Tibial artery (tissue), 4 donors: ENCODE results near the gene ATRNL1.

Source experiments
- DNase-seq, 2 donors: peaks; one replicate each; pipeline ENCODE4 v3.0.0-alpha.2; 2019
- H3K27ac ChIP-seq, 2 donors: fragments of 200-600 bp; sonication (generic) in 1 of 2; 1 replicate in 1 of 2; 2 replicates in 1 of 2; pipeline ENCODE4 v1.5.1; 2018 to 2019; ENCODE audit warnings: mild to moderate bottlenecking in 1 of 2
- H3K27me3 ChIP-seq, 2 donors: fragments of 200-600 bp; sonication (generic) in 1 of 2; one replicate each; pipeline versions ENCODE4 v1.5.1 to v1.6.0; 2016 to 2019
- H3K36me3 ChIP-seq, 3 donors: fragments of 200-600 bp; sonication (generic) in 2 of 3; one replicate each; pipeline ENCODE4 v1.5.1; 2016 to 2019; ENCODE audit warnings: mild to moderate bottlenecking in 2 of 3
- H3K4me1 ChIP-seq, 4 donors: fragments of 200-600 bp; sonication (generic) in 2 of 4; 1 replicate in 3 of 4; 2 replicates in 1 of 4; pipeline ENCODE4 v1.5.1; 2016 to 2019
- H3K4me3 ChIP-seq, 2 donors: fragments of 200-600 bp; sonication (generic) in 1 of 2; 1 replicate in 1 of 2; 2 replicates in 1 of 2; pipeline ENCODE4 v1.5.1; 2018 to 2019; ENCODE audit warnings: mild to moderate bottlenecking in 2 of 2
- H3K9me3 ChIP-seq, 3 donors: fragments of 200-600 bp; sonication (generic) in 1 of 3; one replicate each; pipeline ENCODE4 v1.5.1; 2016 to 2019
- intact Hi-C: fragments of 100-400 bp; cut with DNase I; formaldehyde crosslinking; loops from one replicate; pipeline ENCODE4 v1.15.0; 2023; ENCODE audit warnings: low total_unique reads
- TF ChIP-seq, protein P1 (sequence below), 2 experiments: fragments of 200-600 bp in 1 of 2; fragments of 450-650 bp in 1 of 2; IDR thresholded peaks; one replicate each; pipeline ENCODE4 v1.5.1; 2017 to 2019; ENCODE audit warnings: antibody characterized with exemption in 2 of 2, mild to moderate bottlenecking in 1 of 2, moderate library complexity in 1 of 2

Gene ATRNL1

GRCh38 chr10:115604627-115605026 is 511.5 kb downstream of the ATRNL1 start:
- no peak overlapping the region for H3K4me3 ChIP-seq
- H3K27me3 ChIP-seq = no peaks in the 10 kb centered on the region
- no peak overlapping the region for H3K27ac ChIP-seq
- TF ChIP-seq, protein P1, sequence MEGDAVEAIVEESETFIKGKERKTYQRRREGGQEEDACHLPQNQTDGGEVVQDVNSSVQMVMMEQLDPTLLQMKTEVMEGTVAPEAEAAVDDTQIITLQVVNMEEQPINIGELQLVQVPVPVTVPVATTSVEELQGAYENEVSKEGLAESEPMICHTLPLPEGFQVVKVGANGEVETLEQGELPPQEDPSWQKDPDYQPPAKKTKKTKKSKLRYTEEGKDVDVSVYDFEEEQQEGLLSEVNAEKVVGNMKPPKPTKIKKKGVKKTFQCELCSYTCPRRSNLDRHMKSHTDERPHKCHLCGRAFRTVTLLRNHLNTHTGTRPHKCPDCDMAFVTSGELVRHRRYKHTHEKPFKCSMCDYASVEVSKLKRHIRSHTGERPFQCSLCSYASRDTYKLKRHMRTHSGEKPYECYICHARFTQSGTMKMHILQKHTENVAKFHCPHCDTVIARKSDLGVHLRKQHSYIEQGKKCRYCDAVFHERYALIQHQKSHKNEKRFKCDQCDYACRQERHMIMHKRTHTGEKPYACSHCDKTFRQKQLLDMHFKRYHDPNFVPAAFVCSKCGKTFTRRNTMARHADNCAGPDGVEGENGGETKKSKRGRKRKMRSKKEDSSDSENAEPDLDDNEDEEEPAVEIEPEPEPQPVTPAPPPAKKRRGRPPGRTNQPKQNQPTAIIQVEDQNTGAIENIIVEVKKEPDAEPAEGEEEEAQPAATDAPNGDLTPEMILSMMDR (IDR thresholded peaks at IDR 0.05) = no peak
- intact Hi-C loops = no loop called here
- no peaks in the 10 kb centered on the region for H3K36me3 ChIP-seq
- H3K4me1 ChIP-seq = no peaks in the 10 kb centered on the region
- no peaks in the 10 kb centered on the region for H3K9me3 ChIP-seq
- DNase-seq = no peak

GRCh38 chr10:115606086-115606485 is 512.9 kb downstream of the ATRNL1 start:
- no peaks in the 10 kb centered on the region for H3K36me3 ChIP-seq
- intact Hi-C loops = no loop called here
- TF ChIP-seq, protein P1 (IDR thresholded peaks at IDR 0.05) = no peak
- H3K27me3 ChIP-seq = no peaks in the 10 kb centered on the region
- no peaks in the 10 kb centered on the region for H3K4me1 ChIP-seq
- no peak overlapping the region for H3K4me3 ChIP-seq
- no peak overlapping the region for H3K27ac ChIP-seq
- DNase-seq = no peak
- H3K9me3 ChIP-seq = no peaks in the 10 kb centered on the region

- intact Hi-C loops = no loop called here
- Histone ChIP-seq H3K4me3 (no peak overlapping the region), H3K36me3 (no peaks in the 10 kb centered on the region), H3K9me3 (no peaks in the 10 kb centered on the region), H3K27ac (no peak overlapping the region), H3K27me3 (no peaks in the 10 kb centered on the region), H3K4me1 (no peaks in the 10 kb centered on the region)
- TF ChIP-seq, protein P1 (IDR thresholded peaks at IDR 0.05) = no peak
- no peak for DNase-seq
Observed at GRCh38 chr10:115606741-115607140, 513.6 kb downstream of the ATRNL1 start.

- H3K4me3 ChIP-seq = no peak overlapping the region
- H3K27me3 ChIP-seq = no peaks in the 10 kb centered on the region
- H3K27ac ChIP-seq = no peak overlapping the region
- intact Hi-C loops = no loop called here
- no peak for DNase-seq
- TF ChIP-seq, protein P1 (IDR thresholded peaks at IDR 0.05) = no peak
- H3K9me3 ChIP-seq = no peaks in the 10 kb centered on the region
- H3K36me3 ChIP-seq = no peaks in the 10 kb centered on the region
- H3K4me1 ChIP-seq = no peaks in the 10 kb centered on the region
Observed at GRCh38 chr10:115624448-115624847, 531.3 kb downstream of the ATRNL1 start.

- Histone ChIP-seq H3K4me3 (no peak overlapping the region), H3K27ac (no peak overlapping the region), H3K9me3 (no peaks in the 10 kb centered on the region), H3K36me3 (no peaks in the 10 kb centered on the region), H3K4me1 (no peaks in the 10 kb centered on the region), H3K27me3 (no peaks in the 10 kb centered on the region)
- intact Hi-C loops = no loop called here
- TF ChIP-seq, protein P1 (IDR thresholded peaks at IDR 0.05) = no peak
- DNase-seq = no peak
Observed at GRCh38 chr10:115628616-115629015, 535.5 kb downstream of the ATRNL1 start.

- Histone ChIP-seq H3K4me1 (no peaks in the 10 kb centered on the region), H3K4me3 (no peak overlapping the region), H3K27me3 (no peaks in the 10 kb centered on the region), H3K27ac (no peak overlapping the region), H3K9me3 (no peaks in the 10 kb centered on the region), H3K36me3 (no peaks in the 10 kb centered on the region)
- TF ChIP-seq, protein P1 (IDR thresholded peaks at IDR 0.05) = no peak
- intact Hi-C loops = no loop called here
- DNase-seq = no peak
Observed at GRCh38 chr10:115638246-115638645, 545.1 kb downstream of the ATRNL1 start.
